BE2C (cell line): ENCODE results near the gene C2orf49.
"Not testable (repeated sequence)": the region's sequence is repeated elsewhere in the genome, so short reads cannot be mapped to it uniquely, and the experiment has no call there.

Source experiments
- DNase-seq: peaks from one replicate; pipeline ENCODE4 v3.0.0-alpha.2; 2020
- H3K27me3 ChIP-seq: fragments of 250-450 bp; sonication (Bioruptor Pico); 2 replicates; pipeline ENCODE4 v1.5.1; 2020; ENCODE audit warnings: mild to moderate bottlenecking
- H3K36me3 ChIP-seq: fragments of 250-450 bp; sonication (Bioruptor Pico); 2 replicates; pipeline ENCODE4 v1.5.1; 2020; ENCODE audit warnings: mild to moderate bottlenecking
- H3K4me1 ChIP-seq: fragments of 250-450 bp; sonication (Bioruptor Pico); 2 replicates; pipeline ENCODE4 v1.5.1; 2020
- H3K4me3 ChIP-seq: 2 replicates; pipeline ENCODE4 v1.5.1; 2011; ENCODE audit warnings: low read depth, low read length
- H3K9me3 ChIP-seq: fragments of 250-450 bp; sonication (Bioruptor Pico); 2 replicates; pipeline ENCODE4 v1.5.1; 2020
- TF ChIP-seq, protein P1 (sequence below): IDR thresholded peaks from 2 replicates; pipeline ENCODE4 v1.5.1; 2012; ENCODE audit warnings: mild to moderate bottlenecking, low read depth, low read length

The C2orf49 gene

DNA sequence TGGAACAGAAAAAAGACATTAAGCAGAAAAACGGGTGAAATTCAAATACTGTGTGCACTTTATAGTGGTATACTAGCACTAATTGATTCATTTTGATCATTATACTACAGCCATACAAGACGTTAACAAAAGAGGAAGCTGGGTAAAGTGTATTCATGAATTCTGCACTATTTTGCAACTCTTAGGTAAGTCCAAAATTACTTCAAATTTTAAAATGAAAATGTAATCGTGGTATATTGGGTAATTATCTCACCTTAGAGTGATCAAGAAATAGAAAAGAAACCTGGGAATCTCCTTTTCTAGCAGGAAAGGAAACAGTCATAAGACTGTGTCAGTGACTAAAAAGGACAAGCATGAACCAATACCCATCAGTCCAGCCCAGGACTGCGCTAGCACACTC is 13.2 kb upstream of the C2orf49 start:
- TF ChIP-seq, protein P1, sequence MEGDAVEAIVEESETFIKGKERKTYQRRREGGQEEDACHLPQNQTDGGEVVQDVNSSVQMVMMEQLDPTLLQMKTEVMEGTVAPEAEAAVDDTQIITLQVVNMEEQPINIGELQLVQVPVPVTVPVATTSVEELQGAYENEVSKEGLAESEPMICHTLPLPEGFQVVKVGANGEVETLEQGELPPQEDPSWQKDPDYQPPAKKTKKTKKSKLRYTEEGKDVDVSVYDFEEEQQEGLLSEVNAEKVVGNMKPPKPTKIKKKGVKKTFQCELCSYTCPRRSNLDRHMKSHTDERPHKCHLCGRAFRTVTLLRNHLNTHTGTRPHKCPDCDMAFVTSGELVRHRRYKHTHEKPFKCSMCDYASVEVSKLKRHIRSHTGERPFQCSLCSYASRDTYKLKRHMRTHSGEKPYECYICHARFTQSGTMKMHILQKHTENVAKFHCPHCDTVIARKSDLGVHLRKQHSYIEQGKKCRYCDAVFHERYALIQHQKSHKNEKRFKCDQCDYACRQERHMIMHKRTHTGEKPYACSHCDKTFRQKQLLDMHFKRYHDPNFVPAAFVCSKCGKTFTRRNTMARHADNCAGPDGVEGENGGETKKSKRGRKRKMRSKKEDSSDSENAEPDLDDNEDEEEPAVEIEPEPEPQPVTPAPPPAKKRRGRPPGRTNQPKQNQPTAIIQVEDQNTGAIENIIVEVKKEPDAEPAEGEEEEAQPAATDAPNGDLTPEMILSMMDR = no peak
- H3K4me1 ChIP-seq = no peaks in the 10 kb centered on the region
- H3K9me3 ChIP-seq = no peaks in the 10 kb centered on the region
- no peaks in the 10 kb centered on the region for H3K27me3 ChIP-seq
- no peaks in the 10 kb centered on the region for H3K36me3 ChIP-seq
- no peak for DNase-seq
- no peak overlapping the region for H3K4me3 ChIP-seq

DNA sequence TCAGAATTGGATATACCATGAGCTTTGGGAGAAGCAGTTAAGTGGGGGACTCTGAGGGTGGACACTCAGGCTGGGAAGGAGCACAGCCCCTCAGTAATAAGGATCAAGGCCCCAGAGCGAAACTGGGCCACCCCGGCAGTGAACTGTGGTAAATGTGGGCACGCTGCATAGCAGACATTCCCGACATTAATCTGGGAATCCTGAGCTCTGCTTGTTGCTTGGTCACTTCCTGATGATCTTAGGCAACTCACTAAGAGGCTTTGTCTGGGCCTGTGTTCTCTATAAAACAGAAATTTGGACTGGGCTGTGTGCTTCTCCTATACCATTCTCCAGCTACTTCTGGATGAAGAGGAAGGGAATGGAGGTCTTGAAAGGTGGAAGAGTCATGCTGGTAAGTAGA is 12.6 kb upstream of the C2orf49 start:
- Histone ChIP-seq H3K4me1 (no peaks in the 10 kb centered on the region), H3K4me3 (no peak overlapping the region), H3K27me3 (no peaks in the 10 kb centered on the region), H3K36me3 (no peaks in the 10 kb centered on the region), H3K9me3 (no peaks in the 10 kb centered on the region)
- TF ChIP-seq, protein P1 = no peak
- DNase-seq = no peak

DNA sequence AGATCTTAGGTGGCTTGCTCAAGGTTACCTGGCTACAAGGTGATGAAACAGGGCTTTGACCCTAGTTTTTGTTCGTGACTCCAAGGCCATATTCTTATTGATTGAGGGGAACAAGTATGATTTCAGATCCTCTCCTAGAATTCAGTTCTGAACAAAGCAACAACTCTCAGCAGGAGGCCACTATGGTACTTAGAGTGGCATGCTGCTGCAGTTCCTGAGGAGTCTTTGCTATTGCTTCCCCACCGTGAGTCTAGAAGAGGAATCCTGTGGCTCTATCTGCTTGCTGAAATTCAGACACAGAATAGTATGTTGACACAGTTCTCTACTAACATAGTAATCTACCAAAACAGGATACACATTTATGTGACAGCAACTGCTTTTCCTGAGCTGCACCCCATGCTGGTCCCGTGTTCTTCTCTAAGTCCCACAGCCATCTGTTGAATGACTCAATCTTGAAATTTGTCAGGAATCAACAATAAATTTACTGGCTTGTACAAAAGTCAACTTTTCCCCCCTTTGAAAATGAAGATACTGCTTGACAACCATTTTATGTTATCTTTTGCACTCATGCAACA is 11.9 kb upstream of the C2orf49 start:
- no peak overlapping the region for H3K4me3 ChIP-seq
- H3K9me3 ChIP-seq = no peaks in the 10 kb centered on the region
- TF ChIP-seq, protein P1 = no peak
- no peaks in the 10 kb centered on the region for H3K27me3 ChIP-seq
- H3K36me3 ChIP-seq = no peaks in the 10 kb centered on the region
- H3K4me1 ChIP-seq = no peaks in the 10 kb centered on the region
- DNase-seq = no peak

DNA sequence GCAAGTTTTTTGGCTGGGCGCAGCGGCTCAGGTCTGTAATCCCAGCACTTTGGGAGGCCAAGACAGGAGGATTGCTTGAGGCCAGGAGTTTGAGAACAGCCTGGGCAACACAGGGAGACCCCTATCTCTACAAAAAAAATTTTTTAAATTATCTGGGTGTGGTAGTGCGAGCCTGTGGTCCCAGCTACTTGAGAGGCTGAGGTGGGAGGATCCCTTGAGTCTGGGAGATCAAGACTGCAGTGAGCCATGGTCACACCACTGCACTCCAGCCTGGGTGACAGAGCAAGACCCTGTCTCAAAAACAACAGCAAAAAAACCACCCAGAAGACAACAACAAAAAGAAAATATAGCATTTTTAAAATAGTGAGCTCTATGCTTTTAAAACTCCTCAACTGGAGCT is 10.1 kb upstream of the C2orf49 start:
- DNase-seq, H3K9me3 ChIP-seq, H3K4me3 ChIP-seq, H3K36me3 ChIP-seq, H3K27me3 ChIP-seq, H3K4me1 ChIP-seq: not testable (repeated sequence)

DNA sequence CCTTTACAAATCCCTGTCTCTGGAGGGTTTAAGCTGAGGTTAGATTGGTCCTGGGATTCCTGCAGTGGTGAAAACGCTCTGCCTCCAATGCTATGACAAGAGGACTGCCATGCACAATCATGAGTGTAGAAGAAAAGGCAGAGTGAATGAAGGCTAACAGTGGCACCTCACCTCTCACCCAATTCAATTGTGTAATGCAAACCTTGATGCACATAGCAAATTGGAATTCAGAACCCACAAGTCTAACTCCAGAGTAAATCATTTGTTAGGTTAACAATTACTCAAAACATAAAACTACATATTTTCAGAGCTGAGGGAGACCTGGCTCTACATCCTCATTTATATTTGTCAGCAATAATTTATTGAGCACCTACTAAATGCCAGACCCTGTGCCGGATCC is 9.7 kb upstream of the C2orf49 start:
- TF ChIP-seq, protein P1 = no peak
- Histone ChIP-seq H3K27me3 (no peaks in the 10 kb centered on the region), H3K4me1 (no peaks in the 10 kb centered on the region), H3K36me3 (no peaks in the 10 kb centered on the region), H3K4me3 (no peak overlapping the region), H3K9me3 (no peaks in the 10 kb centered on the region)
- DNase-seq = no peak

DNA sequence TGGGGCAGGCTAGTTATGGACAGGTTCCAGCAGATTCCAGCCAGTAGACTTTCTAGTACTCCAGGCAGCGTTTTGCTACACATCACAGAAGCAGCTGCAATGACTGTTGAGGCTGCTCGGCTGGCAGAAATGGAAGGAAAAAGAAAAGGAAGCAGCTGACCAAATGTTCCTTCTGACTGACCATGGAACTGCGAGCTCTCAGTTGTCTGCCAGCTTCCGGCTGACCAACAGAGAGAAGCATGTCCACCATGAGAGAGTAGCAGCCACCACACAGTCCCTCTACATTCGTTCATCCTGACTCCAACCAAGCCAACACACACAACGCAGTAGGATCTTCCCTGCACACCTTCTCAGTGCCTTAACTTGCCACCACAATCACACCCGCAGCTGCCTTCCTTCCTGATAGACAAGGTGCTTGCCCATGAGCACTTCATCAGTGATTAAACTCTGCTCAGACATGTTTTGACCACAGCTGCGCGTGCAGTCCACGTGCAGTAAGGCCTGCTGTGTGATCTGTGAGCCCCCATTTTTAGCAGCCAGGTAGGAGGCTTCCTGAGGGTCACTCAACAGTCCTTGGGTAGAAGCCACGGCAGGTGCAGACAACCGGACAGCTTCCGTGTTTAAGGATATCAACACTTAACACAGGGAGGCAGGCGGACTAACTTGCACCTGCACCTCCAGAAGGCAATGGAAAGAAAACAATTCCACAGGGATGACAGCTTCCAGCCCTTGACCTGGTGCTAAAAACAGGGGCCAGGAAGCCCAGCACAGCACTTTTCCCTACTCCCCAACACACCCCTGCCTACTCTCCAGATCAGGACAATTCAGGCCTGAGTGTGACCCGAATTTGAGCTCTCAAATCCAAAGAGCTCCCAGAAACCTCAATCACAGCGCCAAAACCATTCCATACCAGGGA is 8.8 kb upstream of the C2orf49 start:
- no peaks in the 10 kb centered on the region for H3K4me1 ChIP-seq
- H3K4me3 ChIP-seq = peak overlapping the region; percentile 78
- H3K9me3 ChIP-seq = no peaks in the 10 kb centered on the region
- H3K27me3 ChIP-seq = no peaks in the 10 kb centered on the region
- H3K36me3 ChIP-seq = no peaks in the 10 kb centered on the region
- TF ChIP-seq, protein P1 = no peak
- DNase-seq = no peak
